Measurements from ENCODE around the gene PDGFC.

PDGFC gene

DNA sequence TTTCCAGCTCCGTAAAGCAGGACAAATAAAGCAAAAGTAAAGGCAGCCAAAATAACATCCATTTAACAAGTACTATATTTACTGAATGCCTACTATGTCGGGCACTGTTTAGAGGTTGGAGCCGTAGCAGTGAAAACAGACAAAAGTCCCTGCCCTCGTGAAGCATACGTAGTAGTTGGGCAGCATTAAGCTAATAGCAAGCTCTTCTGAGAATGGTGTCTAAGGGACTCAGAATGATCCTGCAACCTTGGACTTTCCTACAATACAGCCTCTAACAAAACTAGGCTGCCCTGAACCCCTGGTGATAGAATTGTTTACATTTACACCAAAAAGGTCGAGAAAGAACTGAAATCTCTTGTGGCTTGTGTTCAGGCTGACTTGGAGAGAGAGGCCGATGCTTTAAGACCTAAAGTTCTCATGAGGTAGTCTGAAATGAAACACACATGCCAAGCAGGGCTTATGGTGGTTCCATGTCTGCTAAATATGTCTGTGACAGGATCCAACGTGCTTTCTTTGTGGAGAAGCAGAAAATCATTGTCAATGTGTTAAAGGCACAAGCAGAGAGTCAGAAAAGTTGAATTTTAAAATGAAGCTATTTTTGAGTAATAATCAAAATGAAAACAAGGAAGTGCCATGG, 898 bp upstream of the PDGFC start:
- H3K9me3 ChIP-seq (ENCODE audit: insufficient read depth, low read depth, low read length): no peaks in the 10 kb centered on the region
- H3K27me3 ChIP-seq (ENCODE audit: insufficient read depth, low read length): peaks cover 35% of the 10 kb centered on the region
- H3K27ac ChIP-seq (ENCODE audit: low read length): no peak overlapping the region
- no peaks in the 10 kb centered on the region for H3K36me3 ChIP-seq (ENCODE audit: insufficient read depth, low read depth, low read length)
- H3K4me3 ChIP-seq (ENCODE audit: low read length): peak overlapping the region; percentile 75
- H3K9ac ChIP-seq (ENCODE audit: low read depth, low read length): no peak overlapping the region; the same call in 1 of the 2 replicates
- peaks cover 20% of the 10 kb centered on the region; the same call in 1 of the 2 replicates for H3K4me1 ChIP-seq (ENCODE audit: insufficient read depth, low read length)

DNA sequence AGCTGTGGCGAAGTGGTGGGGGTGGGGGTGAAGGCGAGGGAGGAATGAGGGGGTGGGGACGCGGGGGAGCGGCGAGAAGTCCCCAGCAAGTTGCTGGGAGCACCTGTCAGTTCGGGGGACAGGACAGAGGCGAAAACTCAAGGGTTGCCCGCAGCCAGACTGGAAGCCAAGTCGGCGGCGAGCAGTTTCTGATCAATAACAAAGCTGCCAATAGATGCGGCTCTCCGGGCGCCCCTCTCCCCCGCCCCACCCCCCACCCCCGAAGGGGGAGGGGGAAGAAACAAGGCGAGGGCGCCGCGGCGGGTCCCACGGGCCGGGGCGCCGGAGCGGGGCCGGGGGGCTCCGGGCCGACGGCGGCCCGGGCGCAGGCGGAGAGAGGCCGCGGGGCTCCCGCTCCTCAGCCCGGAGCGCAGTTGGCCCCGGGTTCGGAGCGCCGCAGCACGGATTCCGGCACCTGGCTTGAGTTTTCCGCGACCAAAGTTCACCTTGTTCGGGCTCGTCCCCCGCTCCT, 379 bp downstream of the PDGFC start:
- Histone ChIP-seq H3K36me3 (ENCODE audit: insufficient read depth, low read depth, low read length) (no peaks in the 10 kb centered on the region), H3K4me1 (ENCODE audit: insufficient read depth, low read length) (peaks cover 16% of the 10 kb centered on the region; the same call in 1 of the 2 replicates), H3K4me3 (ENCODE audit: low read length) (peak overlapping the region; percentile 75), H3K9ac (ENCODE audit: low read depth, low read length) (peak overlapping the region; percentile 65; the same call in 1 of the 2 replicates), H3K9me3 (ENCODE audit: insufficient read depth, low read depth, low read length) (no peaks in the 10 kb centered on the region), H3K27ac (ENCODE audit: low read length) (no peak overlapping the region), H3K27me3 (ENCODE audit: insufficient read depth, low read length) (peaks cover 35% of the 10 kb centered on the region)

DNA sequence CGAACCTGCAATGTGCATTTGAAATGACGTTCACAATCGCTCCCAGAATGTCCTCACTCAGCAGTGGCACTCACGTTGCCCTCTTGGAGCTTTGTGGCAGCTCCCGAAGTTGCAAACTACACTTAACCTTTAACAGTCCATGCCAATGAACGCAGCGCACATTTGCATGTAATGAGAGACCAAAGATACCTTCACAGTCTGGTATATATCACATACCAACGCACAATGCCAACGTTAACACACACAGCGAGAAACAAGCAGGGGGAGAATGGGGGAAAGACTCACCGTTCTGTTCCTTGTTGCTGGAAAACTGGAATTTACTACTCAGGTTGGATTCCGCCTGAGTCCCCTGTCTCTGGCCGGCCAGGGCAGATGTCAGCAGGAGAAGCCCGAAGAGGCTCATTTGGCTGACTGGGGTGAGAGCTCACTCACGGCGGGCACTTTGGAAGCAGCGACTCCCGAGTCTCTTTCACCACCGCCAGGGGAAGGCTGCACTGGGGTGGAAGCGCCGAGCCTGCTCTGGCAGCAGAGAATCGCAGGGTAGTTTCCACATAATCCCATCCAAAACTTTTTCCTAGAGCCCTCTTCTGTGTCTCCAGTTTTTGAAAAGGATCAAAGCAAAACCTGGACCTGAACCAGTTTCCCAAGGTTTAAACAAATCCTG, 966 bp downstream of the PDGFC start:
- no peaks in the 10 kb centered on the region for H3K36me3 ChIP-seq (ENCODE audit: insufficient read depth, low read depth, low read length)
- H3K4me1 ChIP-seq (ENCODE audit: insufficient read depth, low read length): peaks cover 16% of the 10 kb centered on the region; the same call in 1 of the 2 replicates
- H3K27me3 ChIP-seq (ENCODE audit: insufficient read depth, low read length): peaks cover 35% of the 10 kb centered on the region
- no peak overlapping the region for H3K27ac ChIP-seq (ENCODE audit: low read length)
- H3K9ac ChIP-seq (ENCODE audit: low read depth, low read length): peak overlapping the region; percentile 60; the same call in 1 of the 2 replicates
- H3K4me3 ChIP-seq (ENCODE audit: low read length): peak overlapping the region; percentile 75
- no peaks in the 10 kb centered on the region for H3K9me3 ChIP-seq (ENCODE audit: insufficient read depth, low read depth, low read length)

DNA sequence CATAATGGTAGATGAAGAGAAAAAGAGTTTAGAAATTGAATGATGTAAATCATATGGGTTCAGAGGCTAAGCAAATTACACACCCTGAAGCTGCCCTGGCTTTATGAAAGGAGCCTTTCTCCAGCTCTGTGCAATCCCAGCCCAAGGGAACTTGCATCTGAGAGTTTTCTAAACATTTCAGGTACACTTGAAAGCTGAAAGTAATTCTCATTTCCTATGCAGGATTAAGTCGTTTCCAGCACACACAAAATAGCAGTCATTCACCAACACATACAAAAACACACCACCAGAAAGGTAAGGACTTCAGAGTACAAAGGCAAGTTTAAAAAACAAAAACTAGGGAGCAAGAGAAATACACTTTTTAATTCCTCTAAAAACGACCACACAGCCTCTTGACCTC, 1.7 kb downstream of the PDGFC start:
- no peaks in the 10 kb centered on the region for H3K36me3 ChIP-seq (ENCODE audit: insufficient read depth, low read depth, low read length)
- peak overlapping the region; percentile 75 for H3K4me3 ChIP-seq (ENCODE audit: low read length)
- H3K9me3 ChIP-seq (ENCODE audit: insufficient read depth, low read depth, low read length): no peaks in the 10 kb centered on the region
- H3K4me1 ChIP-seq (ENCODE audit: insufficient read depth, low read length): peaks cover 16% of the 10 kb centered on the region; the same call in 1 of the 2 replicates
- H3K27ac ChIP-seq (ENCODE audit: low read length): no peak overlapping the region
- peak overlapping the region; percentile 60; the same call in 1 of the 2 replicates for H3K9ac ChIP-seq (ENCODE audit: low read depth, low read length)
- H3K27me3 ChIP-seq (ENCODE audit: insufficient read depth, low read length): peaks cover 35% of the 10 kb centered on the region

DNA sequence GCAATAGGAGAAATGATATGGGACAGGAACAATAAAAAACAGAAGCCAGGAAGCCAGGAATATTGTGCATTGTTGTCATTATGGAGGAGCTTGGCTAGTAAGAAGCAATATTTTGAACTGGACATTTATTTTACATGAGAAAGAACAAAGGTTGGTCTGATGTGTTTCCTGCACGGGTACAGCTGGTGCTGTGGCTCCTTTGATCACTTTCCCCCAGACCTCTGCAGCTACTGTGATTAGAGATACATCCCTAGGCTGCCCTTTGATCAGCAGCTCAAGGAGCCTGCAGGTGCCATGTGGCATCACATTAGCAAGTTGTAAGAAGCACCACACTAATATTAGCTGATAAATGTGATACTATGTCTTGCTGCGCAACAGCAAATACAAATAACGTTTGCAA, 2.5 kb downstream of the PDGFC start:
- Histone ChIP-seq H3K27ac (ENCODE audit: low read length) (no peak overlapping the region), H3K36me3 (ENCODE audit: insufficient read depth, low read depth, low read length) (no peaks in the 10 kb centered on the region), H3K9me3 (ENCODE audit: insufficient read depth, low read depth, low read length) (no peaks in the 10 kb centered on the region), H3K27me3 (ENCODE audit: insufficient read depth, low read length) (peaks cover 35% of the 10 kb centered on the region), H3K9ac (ENCODE audit: low read depth, low read length) (no peak overlapping the region), H3K4me1 (ENCODE audit: insufficient read depth, low read length) (peaks cover 16% of the 10 kb centered on the region; the same call in 1 of the 2 replicates), H3K4me3 (ENCODE audit: low read length) (peak overlapping the region; percentile 30)

DNA sequence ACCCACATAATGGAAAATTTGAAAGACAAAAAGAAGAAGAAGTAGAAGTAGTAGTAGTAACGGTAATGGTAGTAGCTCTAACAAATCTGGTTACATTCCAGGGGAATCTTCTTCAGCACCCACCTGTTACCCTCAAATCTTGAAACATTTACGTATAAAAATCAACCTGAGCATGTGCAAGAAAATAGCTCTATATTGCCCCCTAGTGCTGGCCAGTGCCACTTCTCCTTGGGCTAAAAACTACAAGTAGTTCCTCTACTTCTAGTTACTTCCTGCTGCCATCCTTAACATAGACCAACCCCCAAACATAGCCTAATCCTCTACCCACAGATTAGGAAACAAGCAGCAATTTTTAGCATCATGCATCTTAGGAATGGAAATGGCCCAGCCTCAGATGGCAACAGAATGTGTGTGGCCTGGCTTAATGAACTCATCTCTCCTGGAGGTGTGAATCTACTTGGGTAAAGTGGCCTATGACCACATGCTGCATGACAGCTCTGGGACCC, 3.1 kb downstream of the PDGFC start:
- no peak overlapping the region for H3K27ac ChIP-seq (ENCODE audit: low read length)
- H3K4me1 ChIP-seq (ENCODE audit: insufficient read depth, low read length): peaks cover 16% of the 10 kb centered on the region; the same call in 1 of the 2 replicates
- H3K36me3 ChIP-seq (ENCODE audit: insufficient read depth, low read depth, low read length): no peaks in the 10 kb centered on the region
- peaks cover 35% of the 10 kb centered on the region for H3K27me3 ChIP-seq (ENCODE audit: insufficient read depth, low read length)
- no peaks in the 10 kb centered on the region for H3K9me3 ChIP-seq (ENCODE audit: insufficient read depth, low read depth, low read length)
- no peak overlapping the region for H3K9ac ChIP-seq (ENCODE audit: low read depth, low read length)
- H3K4me3 ChIP-seq (ENCODE audit: low read length): peak overlapping the region; percentile 30

DNA sequence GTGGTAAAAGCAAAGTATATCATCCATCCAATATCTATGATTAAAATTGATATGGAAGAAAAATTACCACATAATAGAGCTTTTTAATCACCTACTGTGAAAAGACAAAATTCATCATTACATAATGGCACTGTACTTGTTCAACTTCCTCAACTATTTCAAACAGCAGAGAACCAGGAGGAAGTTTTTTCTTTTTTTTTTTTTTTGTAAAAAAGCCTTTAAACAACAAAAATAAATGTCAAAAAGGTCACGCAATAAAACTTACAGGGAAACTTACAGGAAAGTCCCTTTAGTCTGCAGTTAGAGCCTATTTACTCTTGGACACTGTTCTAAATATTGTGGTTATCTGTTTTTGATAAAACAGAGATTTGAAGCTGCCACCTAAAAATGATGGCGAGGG, 4.8 kb downstream of the PDGFC start:
- H3K4me3 ChIP-seq (ENCODE audit: low read length): no peak overlapping the region
- no peaks in the 10 kb centered on the region for H3K9me3 ChIP-seq (ENCODE audit: insufficient read depth, low read depth, low read length)
- peaks cover 21% of the 10 kb centered on the region for H3K27me3 ChIP-seq (ENCODE audit: insufficient read depth, low read length)
- no peak overlapping the region for H3K27ac ChIP-seq (ENCODE audit: low read length)
- H3K4me1 ChIP-seq (ENCODE audit: insufficient read depth, low read length): peaks cover 11% of the 10 kb centered on the region; the same call in 1 of the 2 replicates
- H3K36me3 ChIP-seq (ENCODE audit: insufficient read depth, low read depth, low read length): no peaks in the 10 kb centered on the region
- no peak overlapping the region for H3K9ac ChIP-seq (ENCODE audit: low read depth, low read length)

DNA sequence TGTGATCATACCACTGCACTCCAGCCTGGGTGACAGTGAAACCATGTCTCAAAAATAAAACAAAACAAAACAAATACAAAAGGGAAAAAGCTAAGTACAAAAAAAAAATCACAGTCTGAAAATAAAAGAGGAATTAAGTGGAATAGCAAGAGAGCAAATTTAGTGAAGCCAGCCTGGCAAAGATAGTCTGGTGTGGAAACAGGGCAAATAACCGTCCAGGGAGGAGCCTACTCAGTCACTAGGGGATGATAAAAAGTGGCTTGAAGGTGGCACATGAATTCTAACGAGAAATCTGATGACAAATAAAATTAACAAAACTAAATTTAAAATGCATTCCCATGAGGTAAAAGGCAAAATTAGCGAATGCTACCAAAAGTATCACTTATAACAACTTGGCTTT, 8.2 kb downstream of the PDGFC start:
- H3K27ac ChIP-seq (ENCODE audit: low read length): no peak overlapping the region
- no peak overlapping the region for H3K4me3 ChIP-seq (ENCODE audit: low read length)
- H3K27me3 ChIP-seq (ENCODE audit: insufficient read depth, low read length): no peaks in the 10 kb centered on the region
- H3K4me1 ChIP-seq (ENCODE audit: insufficient read depth, low read length): peaks cover 5% of the 10 kb centered on the region; the same call in 1 of the 2 replicates
- no peaks in the 10 kb centered on the region for H3K9me3 ChIP-seq (ENCODE audit: insufficient read depth, low read depth, low read length)
- no peaks in the 10 kb centered on the region for H3K36me3 ChIP-seq (ENCODE audit: insufficient read depth, low read depth, low read length)
- H3K9ac ChIP-seq (ENCODE audit: low read depth, low read length): no peak overlapping the region

DNA sequence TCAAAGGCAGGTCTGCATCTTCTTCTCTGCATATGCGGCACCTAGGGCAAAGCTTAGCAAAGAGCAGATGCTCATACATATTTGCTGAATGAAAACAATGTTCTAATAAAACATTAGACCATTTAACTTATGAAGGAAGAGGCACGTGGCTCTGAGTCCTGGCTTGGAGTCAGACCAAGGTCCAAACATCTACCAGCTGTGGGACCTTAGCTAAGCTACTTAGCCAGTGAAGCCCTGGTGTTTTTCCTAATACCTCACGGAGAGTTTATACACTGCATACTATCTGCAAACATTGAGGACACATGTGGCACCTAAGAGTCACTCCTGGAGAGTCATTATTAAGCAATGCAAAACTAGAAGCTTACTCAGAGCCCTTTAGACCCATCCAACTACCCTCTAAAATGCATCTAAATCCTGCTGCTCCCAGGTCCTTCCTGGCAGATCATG, 9.0 kb downstream of the PDGFC start:
- Histone ChIP-seq H3K9ac (ENCODE audit: low read depth, low read length) (no peak overlapping the region), H3K27me3 (ENCODE audit: insufficient read depth, low read length) (no peaks in the 10 kb centered on the region), H3K27ac (ENCODE audit: low read length) (no peak overlapping the region), H3K4me3 (ENCODE audit: low read length) (no peak overlapping the region), H3K9me3 (ENCODE audit: insufficient read depth, low read depth, low read length) (no peaks in the 10 kb centered on the region), H3K36me3 (ENCODE audit: insufficient read depth, low read depth, low read length) (no peaks in the 10 kb centered on the region), H3K4me1 (ENCODE audit: insufficient read depth, low read length) (peaks cover 5% of the 10 kb centered on the region; the same call in 1 of the 2 replicates)

DNA sequence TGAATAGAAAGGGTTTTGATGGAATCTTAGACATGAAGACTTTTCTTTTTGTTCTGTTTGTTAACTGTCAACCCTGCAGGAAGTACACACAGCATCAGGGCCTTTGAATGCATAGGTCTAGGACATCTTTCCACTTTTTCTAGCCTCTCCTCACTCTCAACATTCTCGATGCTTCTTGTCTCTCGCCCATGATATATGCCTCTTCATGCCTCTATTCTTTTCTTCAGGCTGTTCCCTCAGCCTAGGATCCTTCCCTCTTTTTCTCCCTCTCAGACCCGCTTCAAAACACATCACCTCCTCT, 9.6 kb downstream of the PDGFC start:
- Histone ChIP-seq H3K27me3 (ENCODE audit: insufficient read depth, low read length) (no peaks in the 10 kb centered on the region), H3K9me3 (ENCODE audit: insufficient read depth, low read depth, low read length) (no peaks in the 10 kb centered on the region), H3K4me3 (ENCODE audit: low read length) (no peak overlapping the region), H3K36me3 (ENCODE audit: insufficient read depth, low read depth, low read length) (no peaks in the 10 kb centered on the region), H3K27ac (ENCODE audit: low read length) (no peak overlapping the region), H3K9ac (ENCODE audit: low read depth, low read length) (no peak overlapping the region), H3K4me1 (ENCODE audit: insufficient read depth, low read length) (peaks cover 5% of the 10 kb centered on the region; the same call in 1 of the 2 replicates)

DNA sequence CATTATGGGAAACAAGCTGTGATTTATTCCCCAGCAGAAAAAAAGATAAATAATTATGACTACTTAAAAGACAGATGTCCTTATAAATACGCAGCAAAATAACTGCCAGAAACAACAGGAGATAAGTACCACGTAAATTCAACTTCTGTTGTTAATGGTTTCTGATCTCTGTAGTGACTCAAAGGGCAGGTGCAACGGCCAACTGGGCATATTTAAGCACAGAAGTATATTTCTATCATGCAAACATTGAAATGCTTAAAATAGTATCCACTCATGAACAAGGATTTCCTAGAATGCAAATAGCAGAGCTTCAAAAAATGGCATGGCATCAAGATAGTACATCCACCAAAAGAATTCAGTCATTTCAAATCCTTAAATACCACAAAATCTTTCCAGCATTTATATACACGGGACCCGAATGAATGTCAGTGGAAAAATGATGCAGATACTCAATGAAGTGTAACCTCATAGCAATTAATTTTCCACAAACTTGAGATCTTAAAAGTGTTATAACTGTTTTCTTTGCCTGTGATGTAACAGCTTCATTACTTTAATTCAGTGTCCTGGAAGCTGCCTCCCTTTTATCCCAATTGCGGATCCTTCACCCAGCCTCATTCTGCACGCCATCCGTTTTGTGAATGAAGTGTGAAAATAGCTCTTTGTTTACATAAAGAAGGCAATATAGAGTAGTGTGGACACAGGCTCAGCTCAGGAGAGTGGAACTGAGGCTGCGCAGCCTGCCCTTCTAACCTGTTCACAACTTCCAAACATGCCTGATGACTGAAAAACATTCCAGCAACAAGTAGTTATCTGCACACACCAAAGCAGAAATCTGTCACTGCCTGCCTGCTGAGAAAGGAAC, 10.2 kb downstream of the PDGFC start:
- H3K9me3 ChIP-seq (ENCODE audit: insufficient read depth, low read depth, low read length): no peaks in the 10 kb centered on the region
- H3K27ac ChIP-seq (ENCODE audit: low read length): no peak overlapping the region

More for the DNA sequence above, 10.2 kb downstream of the PDGFC start:
- no peak overlapping the region for H3K9ac ChIP-seq (ENCODE audit: low read depth, low read length)
- no peak overlapping the region for H3K4me3 ChIP-seq (ENCODE audit: low read length)
- no peaks in the 10 kb centered on the region for H3K36me3 ChIP-seq (ENCODE audit: insufficient read depth, low read depth, low read length)
- H3K4me1 ChIP-seq (ENCODE audit: insufficient read depth, low read length): peaks cover 5% of the 10 kb centered on the region; the same call in 1 of the 2 replicates
- H3K27me3 ChIP-seq (ENCODE audit: insufficient read depth, low read length): no peaks in the 10 kb centered on the region

All from iPS-20b (cell line).